Neuron (in vitro differentiated cells): Measurements from ENCODE around the gene SULT1E1.

Experiments
- H2AFZ ChIP-seq: one replicate; pipeline ENCODE4 v1.6.1; 2013; ENCODE audit warnings: low read depth, mild to moderate bottlenecking, inconsistent platforms, low read length, moderate library complexity
- H3K27me3 ChIP-seq: one replicate; pipeline ENCODE4 v1.6.1; 2013; ENCODE audit warnings: low read length; ENCODE audit not compliant: insufficient read depth
- H3K36me3 ChIP-seq: one replicate; pipeline ENCODE4 v1.6.1; 2013; ENCODE audit warnings: low read length; ENCODE audit not compliant: insufficient read depth
- H3K4me1 ChIP-seq: one replicate; pipeline ENCODE4 v1.6.1; 2013; ENCODE audit warnings: low read length; ENCODE audit not compliant: insufficient read depth
- H3K4me3 ChIP-seq: 2 replicates; pipeline ENCODE4 v1.5.1; 2013; ENCODE audit warnings: mild to moderate bottlenecking, low read length, moderate library complexity
- H3K9me3 ChIP-seq: one replicate; pipeline ENCODE4 v1.6.1; 2013; ENCODE audit warnings: low read length

SULT1E1 gene

DNA sequence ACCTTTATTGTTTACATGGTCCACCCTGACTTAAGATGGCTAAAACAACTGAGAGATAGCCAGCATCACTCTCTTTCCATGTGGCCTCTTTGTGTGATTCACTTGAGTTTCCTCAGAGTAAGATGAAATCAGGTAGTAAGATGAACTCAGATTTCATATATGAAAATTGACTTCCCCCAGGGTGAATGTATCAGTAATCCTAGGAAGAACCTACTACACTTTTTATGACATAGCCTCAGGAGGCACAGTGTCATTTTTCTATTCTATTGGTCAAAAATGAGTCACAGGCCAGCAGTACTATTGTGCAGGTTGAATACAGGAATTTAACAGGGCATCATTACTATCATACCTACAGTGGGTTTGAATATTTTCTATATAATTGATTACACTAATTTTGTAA lies 14.6 kb upstream of the SULT1E1 start:
- Histone ChIP-seq H3K4me3 (no peak overlapping the region), H2AFZ (no peak overlapping the region), H3K27me3 (no peaks in the 10 kb centered on the region), H3K36me3 (no peaks in the 10 kb centered on the region), H3K9me3 (no peaks in the 10 kb centered on the region), H3K4me1 (no peaks in the 10 kb centered on the region)

DNA sequence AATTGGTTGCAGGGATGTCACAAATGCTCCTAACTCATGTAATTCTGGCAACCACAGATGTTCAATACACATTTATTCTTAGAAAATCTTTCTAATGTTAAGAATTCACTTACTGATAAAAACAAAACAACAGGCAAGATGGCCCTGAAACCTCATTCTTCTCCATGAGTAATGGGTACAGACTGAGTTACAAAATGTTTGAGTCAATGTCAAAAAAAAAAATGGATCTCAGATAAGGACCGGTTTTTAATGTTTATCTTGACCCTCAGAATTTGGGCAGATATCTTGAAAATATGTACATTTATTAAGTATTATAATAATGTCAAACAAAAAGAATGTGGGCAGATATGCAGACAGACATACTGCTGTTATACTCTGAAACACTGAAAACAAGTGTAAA lies 1.8 kb upstream of the SULT1E1 start:
- H3K36me3 ChIP-seq: no peaks in the 10 kb centered on the region
- no peak overlapping the region for H2AFZ ChIP-seq
- no peaks in the 10 kb centered on the region for H3K4me1 ChIP-seq
- H3K27me3 ChIP-seq: no peaks in the 10 kb centered on the region
- no peaks in the 10 kb centered on the region for H3K9me3 ChIP-seq
- no peak overlapping the region for H3K4me3 ChIP-seq

DNA sequence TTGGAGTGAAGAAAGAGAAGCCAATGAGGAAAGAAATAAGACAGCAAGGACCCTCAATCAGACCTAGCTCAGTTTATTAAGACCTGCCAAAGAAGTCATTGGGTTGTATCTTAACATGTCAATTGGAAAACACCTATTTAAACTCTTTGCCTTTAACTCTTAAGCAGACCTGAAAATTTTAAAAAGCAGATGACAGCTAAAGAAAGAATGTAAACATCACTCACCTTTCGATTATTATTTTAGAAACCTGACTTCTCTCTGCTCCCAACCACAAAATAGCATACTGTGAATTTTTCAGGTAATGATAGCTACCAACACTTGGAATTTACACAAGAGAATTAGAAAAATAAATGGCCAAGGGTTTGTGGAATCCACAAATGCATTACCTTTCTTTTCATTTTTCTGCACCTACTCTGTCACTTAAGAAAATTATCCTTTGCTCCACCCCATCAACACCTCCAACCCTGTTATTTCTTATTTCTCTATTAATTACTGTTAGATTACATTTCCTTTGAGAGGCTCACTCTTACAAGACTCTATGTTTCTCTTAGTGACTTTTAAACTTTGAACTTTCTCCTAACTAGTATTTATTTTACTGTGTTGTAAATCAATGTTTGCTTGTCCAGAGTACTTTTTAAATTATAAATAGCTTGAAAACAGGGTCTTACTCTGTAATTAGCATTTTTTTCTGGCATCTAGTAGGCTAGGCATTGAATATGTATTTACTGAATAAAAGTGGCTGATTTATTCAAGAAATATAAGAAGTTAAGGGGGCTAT lies 765 bp upstream of the SULT1E1 start:
- no peak overlapping the region for H3K4me3 ChIP-seq
- no peaks in the 10 kb centered on the region for H3K27me3 ChIP-seq
- no peaks in the 10 kb centered on the region for H3K9me3 ChIP-seq
- no peaks in the 10 kb centered on the region for H3K36me3 ChIP-seq
- no peak overlapping the region for H2AFZ ChIP-seq
- no peaks in the 10 kb centered on the region for H3K4me1 ChIP-seq

DNA sequence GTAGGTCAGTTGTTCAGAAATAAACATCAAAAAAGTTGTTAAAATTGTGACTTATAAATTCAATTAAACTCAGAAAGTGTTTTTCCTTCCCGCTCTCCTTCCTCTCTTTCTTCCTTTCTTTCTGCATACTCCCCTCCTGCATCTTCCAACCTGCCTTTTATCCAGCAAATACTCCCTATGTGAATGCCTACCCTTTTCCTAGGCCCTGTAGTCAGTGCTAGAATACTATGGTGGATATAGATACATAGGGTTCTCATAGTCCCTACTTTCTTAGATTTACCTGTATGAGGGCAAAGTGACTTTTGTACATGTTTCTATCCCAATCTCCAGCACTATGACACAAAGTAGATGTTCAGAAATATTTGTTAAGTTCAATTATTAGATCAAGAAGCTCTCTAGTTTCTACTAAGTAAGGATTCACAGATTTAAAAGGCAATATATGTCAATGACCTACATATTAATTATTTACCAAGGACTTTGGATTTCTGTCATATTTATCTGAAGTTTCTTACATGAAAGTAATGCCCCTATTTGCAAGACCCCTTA lies 732 bp downstream of the SULT1E1 start:
- no peak overlapping the region for H2AFZ ChIP-seq
- no peak overlapping the region for H3K4me3 ChIP-seq
- no peaks in the 10 kb centered on the region for H3K27me3 ChIP-seq
- H3K9me3 ChIP-seq: no peaks in the 10 kb centered on the region
- H3K4me1 ChIP-seq: no peaks in the 10 kb centered on the region
- H3K36me3 ChIP-seq: no peaks in the 10 kb centered on the region

DNA sequence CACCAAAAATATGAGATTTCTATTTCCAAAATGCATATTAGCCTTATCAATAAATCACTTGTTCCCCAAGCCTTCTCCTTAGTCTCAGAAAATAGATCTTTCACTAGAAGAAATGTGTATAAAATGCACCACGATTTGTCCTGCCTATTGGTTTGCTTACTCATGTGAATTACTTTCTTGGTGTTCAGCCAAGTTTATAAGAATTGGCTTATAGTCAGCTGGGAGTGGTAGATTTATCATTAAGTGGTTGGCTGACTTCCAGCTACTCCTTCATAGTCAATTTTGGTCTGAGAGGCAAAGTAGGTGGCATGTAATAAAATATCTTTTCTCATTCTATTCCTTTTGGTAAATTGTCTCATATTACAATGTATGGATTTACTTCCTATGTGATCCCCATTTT lies 1.3 kb downstream of the SULT1E1 start:
- no peaks in the 10 kb centered on the region for H3K9me3 ChIP-seq
- H3K4me3 ChIP-seq: no peak overlapping the region
- H3K27me3 ChIP-seq: no peaks in the 10 kb centered on the region
- no peaks in the 10 kb centered on the region for H3K4me1 ChIP-seq
- no peak overlapping the region for H2AFZ ChIP-seq
- no peaks in the 10 kb centered on the region for H3K36me3 ChIP-seq

DNA sequence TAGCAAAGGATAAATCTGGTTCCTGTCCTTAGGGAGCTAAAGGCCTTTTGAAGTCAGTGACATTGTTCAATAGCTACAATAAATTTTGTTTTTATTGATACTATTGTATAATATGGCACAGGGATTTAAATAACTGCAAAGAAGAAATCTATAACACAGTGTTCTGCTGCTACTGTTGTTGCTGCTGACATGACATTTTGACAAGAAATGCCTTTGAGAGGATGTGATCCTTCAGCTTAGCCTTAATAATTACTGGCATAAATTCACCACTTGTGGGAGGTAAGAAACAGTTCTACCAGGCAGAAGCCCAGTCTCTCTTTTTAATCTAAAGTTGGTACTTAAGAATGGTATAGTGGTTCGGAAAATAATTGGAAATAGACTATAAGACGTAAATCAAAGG lies 4.1 kb downstream of the SULT1E1 start:
- no peak overlapping the region for H3K4me3 ChIP-seq
- H2AFZ ChIP-seq: no peak overlapping the region
- no peaks in the 10 kb centered on the region for H3K4me1 ChIP-seq
- no peaks in the 10 kb centered on the region for H3K27me3 ChIP-seq
- H3K9me3 ChIP-seq: no peaks in the 10 kb centered on the region
- H3K36me3 ChIP-seq: no peaks in the 10 kb centered on the region

DNA sequence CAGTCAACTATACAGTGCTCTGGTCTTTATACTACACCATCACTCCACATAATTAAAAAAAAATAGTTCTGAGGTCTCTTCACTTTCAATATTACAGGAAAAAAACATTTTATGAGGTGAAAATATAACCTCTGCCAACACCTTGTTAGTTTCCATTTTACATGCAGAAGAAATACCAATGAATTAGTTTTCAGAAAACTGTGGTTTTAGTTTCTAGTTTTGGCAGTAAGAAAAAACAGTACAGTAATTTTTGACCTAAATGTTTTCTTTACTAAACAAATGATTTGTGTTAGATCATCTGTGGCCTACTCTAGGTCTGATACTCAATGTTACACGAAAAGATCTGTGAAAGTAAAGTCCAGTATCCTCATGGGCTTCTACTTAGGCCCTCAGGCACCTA lies 10.0 kb downstream of the SULT1E1 start:
- Histone ChIP-seq H3K4me1 (no peaks in the 10 kb centered on the region), H3K4me3 (no peak overlapping the region), H3K9me3 (no peaks in the 10 kb centered on the region), H3K36me3 (no peaks in the 10 kb centered on the region), H2AFZ (no peak overlapping the region), H3K27me3 (no peaks in the 10 kb centered on the region)

DNA sequence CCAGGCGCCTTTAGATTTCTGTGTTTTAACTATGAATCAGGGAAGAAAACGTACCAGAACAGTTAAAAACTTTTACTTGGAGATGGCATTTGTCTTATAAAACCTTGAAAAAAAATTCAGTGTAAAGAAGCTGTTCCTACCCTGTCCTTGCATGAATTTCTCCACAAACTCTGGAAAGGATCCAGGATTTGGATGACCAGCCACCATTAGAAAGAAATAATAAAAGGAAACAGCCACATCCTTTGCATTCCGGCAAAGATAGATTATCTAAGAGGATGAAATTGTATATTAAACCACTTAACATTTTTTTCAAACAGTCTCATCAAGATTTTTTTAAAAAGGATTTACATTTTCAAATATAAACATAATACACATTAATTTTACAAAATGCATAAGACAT lies 10.6 kb downstream of the SULT1E1 start:
- Histone ChIP-seq H2AFZ (no peak overlapping the region), H3K4me3 (no peak overlapping the region), H3K9me3 (no peaks in the 10 kb centered on the region), H3K27me3 (no peaks in the 10 kb centered on the region), H3K4me1 (no peaks in the 10 kb centered on the region), H3K36me3 (no peaks in the 10 kb centered on the region)

DNA sequence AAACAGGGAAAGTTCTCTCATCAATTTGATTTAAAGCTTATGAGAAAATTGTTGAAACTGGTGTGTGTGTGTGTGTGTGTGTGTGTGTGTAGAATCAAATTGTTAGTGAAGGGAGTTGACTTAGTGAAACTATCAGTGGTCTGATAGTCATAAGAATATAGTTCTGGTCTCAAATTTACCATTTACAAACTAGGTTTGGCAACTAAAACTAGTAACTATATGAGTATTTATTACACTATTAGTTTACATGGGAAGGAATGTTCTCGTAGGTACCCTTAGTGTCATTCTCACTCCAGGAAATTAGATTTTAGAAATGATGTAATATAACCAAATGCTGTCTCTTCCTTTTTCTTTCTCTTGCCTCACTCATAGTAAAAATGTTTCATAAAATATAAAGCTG lies 11.9 kb downstream of the SULT1E1 start:
- Histone ChIP-seq H3K4me3 (no peak overlapping the region), H3K36me3 (no peaks in the 10 kb centered on the region), H3K9me3 (no peaks in the 10 kb centered on the region), H3K4me1 (no peaks in the 10 kb centered on the region), H3K27me3 (no peaks in the 10 kb centered on the region), H2AFZ (no peak overlapping the region)

DNA sequence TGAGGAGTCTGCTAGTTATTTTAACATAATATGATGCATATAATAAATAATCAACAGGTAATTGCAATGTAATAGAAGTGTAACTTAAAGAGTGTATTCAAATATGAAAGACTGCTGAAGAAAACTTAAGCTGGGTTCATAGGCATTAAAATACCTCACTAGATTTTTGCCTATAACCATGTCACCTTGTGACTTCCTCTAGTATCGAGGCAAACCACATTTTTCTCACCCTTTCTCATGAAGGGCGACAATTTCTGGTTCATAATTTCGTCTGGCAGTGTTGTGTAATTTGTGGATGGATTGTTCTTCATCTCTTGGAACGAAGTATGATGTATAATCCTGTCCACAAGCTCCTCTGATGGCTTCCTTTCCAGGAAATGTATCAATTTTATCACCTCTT lies 16.0 kb downstream of the SULT1E1 start:
- Histone ChIP-seq H3K4me3 (no peak overlapping the region), H3K36me3 (no peaks in the 10 kb centered on the region), H3K27me3 (no peaks in the 10 kb centered on the region)

DNA sequence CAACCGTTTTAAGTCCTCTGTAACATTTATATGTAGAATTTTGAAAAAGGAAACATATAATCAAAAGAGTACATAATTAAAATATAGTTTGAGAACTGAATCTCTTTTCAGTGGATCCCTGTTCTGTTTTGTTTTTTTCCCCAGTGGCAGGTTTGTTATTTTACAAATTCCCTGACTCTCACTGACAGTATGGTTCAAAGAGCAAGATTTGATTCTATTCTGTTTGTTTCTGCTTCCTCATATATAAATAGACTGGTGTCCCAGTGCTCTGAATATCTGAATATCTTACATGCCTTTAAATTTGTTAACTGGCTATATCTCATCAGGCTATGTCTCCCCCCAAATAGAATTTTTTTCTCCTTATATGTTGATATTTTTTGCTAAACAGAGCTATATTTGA lies 16.6 kb downstream of the SULT1E1 start:
- no peaks in the 10 kb centered on the region for H3K9me3 ChIP-seq
- H3K36me3 ChIP-seq: no peaks in the 10 kb centered on the region
- no peaks in the 10 kb centered on the region for H3K27me3 ChIP-seq
- no peaks in the 10 kb centered on the region for H3K4me1 ChIP-seq
- no peak overlapping the region for H2AFZ ChIP-seq
- no peak overlapping the region for H3K4me3 ChIP-seq

More for the DNA sequence above, 16.0 kb downstream of the SULT1E1 start:
- Histone ChIP-seq H3K4me1 (no peaks in the 10 kb centered on the region), H2AFZ (no peak overlapping the region), H3K9me3 (no peaks in the 10 kb centered on the region)

DNA sequence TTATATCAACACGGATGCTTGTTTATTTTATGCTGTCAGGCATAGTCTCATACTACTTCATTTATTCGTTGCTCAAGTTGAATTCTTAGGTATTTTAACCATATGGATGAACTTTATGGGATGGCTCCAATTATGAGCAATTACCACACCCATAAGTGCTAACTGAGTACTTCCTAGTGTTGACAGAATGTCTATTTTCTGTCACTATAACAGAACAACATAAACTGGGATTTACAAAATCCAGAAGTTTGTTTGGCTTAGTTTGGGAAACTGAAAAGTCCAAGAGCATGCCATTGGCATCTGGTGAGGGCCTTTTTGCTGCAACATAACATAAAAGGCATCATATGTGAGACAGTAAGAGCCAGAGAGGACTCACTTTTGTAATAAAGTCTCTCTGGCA lies 21.0 kb downstream of the SULT1E1 start:
- Histone ChIP-seq H3K36me3 (no peaks in the 10 kb centered on the region), H3K4me1 (no peaks in the 10 kb centered on the region), H3K4me3 (no peak overlapping the region), H3K9me3 (no peaks in the 10 kb centered on the region), H3K27me3 (no peaks in the 10 kb centered on the region), H2AFZ (no peak overlapping the region)

DNA sequence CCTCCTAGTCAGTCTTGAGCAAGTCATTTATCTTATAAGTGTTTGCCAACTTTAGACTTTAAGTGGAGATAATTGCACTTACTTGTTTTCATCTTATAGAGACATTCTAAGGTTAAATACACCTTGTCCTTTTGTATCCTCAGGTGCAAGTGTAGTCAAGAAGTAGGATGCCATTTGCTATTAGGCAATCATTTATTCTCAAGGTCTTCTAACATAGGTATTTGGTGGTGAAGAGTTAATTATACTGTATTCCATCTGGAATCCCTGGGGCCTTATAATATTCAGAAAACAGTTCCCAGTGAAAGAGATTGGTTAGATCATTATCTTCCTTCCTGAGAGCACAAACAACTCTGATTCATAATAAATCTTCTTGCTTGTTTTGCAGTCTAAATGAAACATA lies 23.7 kb downstream of the SULT1E1 start:
- Histone ChIP-seq H2AFZ (no peak overlapping the region), H3K4me3 (no peak overlapping the region), H3K4me1 (no peaks in the 10 kb centered on the region), H3K9me3 (no peaks in the 10 kb centered on the region), H3K36me3 (no peaks in the 10 kb centered on the region), H3K27me3 (no peaks in the 10 kb centered on the region)

DNA sequence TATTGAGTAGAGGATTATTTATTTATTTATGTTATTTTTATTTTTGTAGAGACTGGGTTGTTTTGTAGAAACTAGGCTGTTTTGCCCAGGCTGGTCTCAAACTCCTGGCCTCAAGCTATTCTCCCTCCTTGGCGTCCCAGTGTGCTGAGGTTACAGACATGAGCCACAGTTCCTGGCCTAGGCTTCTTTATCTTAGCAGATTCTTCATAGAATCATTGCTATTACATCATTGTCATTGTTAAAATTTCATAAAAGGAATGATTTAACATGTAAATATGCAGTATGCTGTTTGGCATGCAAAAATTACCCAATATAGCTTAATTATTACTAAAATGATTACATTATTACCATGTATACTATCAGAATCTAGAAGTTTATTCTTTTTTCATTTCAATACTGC lies 24.2 kb downstream of the SULT1E1 start:
- no peaks in the 10 kb centered on the region for H3K36me3 ChIP-seq
- no peak overlapping the region for H3K4me3 ChIP-seq
- H3K27me3 ChIP-seq: no peaks in the 10 kb centered on the region
- H3K4me1 ChIP-seq: no peaks in the 10 kb centered on the region
- H2AFZ ChIP-seq: no peak overlapping the region
- no peaks in the 10 kb centered on the region for H3K9me3 ChIP-seq
